Measurements from ENCODE around the gene PAPPA2. TPM values are rescaled to one million over a fixed set of nuclear protein-coding genes. Genes with fewer than 3 reads are reported as not detected.

PAPPA2 gene
- total and polyA plus RNA-seq, 2 of the 8 experiments (the other 6 are each of a cell fraction or from before 2014, with no cell fraction given): 0.08 to 0.88 TPM

GRCh38 chr1:176800978-176801513 is 338.1 kb downstream of the PAPPA2 start (continued):
- TF ChIP-seq CTCF (IDR thresholded peaks at IDR 0.05; ENCODE audit: control extremely low read depth in 1 of 3, insufficient read depth in 1 of 3, low read depth in 1 of 3, low read length in 3 of 3) (no peak), JUND (IDR thresholded peaks at IDR 0.05; ENCODE audit: low read length) (no peak), TAF7 (optimal IDR thresholded peaks at IDR 0.05; ENCODE audit: borderline replicate concordance, low read depth, low read length) (no peak), BACH1 (IDR thresholded peaks at IDR 0.05; ENCODE audit: low read length) (no peak), SIRT6 (IDR thresholded peaks at IDR 0.05; ENCODE audit: low read length) (no peak), CHD1 (IDR thresholded peaks at IDR 0.05; ENCODE audit: low read depth, low read length) (no peak), KDM1A (IDR thresholded peaks at IDR 0.05; ENCODE audit: borderline replicate concordance, low read length) (no peak), POLR2AphosphoS5 (IDR thresholded peaks at IDR 0.05; ENCODE audit: low read depth, low read length) (no peak)
